ENCODE results near the gene TATDN3.
"Not testable (repeated sequence)": the region's sequence is repeated elsewhere in the genome, so short reads cannot be mapped to it uniquely, and the experiment has no call there.

Gene TATDN3

GRCh38 chr1:212833211-212834207 is 41.8 kb downstream of the TATDN3 start:
- DNase-seq: not testable (repeated sequence)

GRCh38 chr1:212838145-212838544 is 46.5 kb downstream of the TATDN3 start:
- DNase-seq: peak; percentile 7

- DNase-seq: not testable (repeated sequence)
Measured at GRCh38 chr1:212844521-212844920, 52.8 kb downstream of the TATDN3 start.

- no peak for DNase-seq
Measured at GRCh38 chr1:212847549-212847948, 55.9 kb downstream of the TATDN3 start, which contains the start of gene SPATA45. SPATA45 (minus strand) TSS chr1:212847649; CDS start chr1:212836149, 11,500 bp downstream.

- no peak for DNase-seq
Measured at GRCh38 chr1:212852105-212852688, 60.5 kb downstream of the TATDN3 start.

- DNase-seq: no peak
Measured at GRCh38 chr1:212853658-212854057, 62.0 kb downstream of the TATDN3 start.

- DNase-seq: no peak
Measured at GRCh38 chr1:212856755-212857154, 65.1 kb downstream of the TATDN3 start.

GRCh38 chr1:212857992-212858460 is 66.3 kb downstream of the TATDN3 start, which contains the start of gene FLVCR1:
FLVCR1 (plus strand) TSS chr1:212858275; CDS start chr1:212858453, 178 bp downstream.
- DNase-seq: peak; percentile 96

- peak; percentile 35 for DNase-seq
Measured at GRCh38 chr1:212858461-212859265, 67.0 kb downstream of the TATDN3 start.

GRCh38 chr1:212860713-212861581 is 69.3 kb downstream of the TATDN3 start:
- DNase-seq: peak; percentile 53

GRCh38 chr1:212862111-212862690 is 70.5 kb downstream of the TATDN3 start:
- no peak for DNase-seq

GRCh38 chr1:212863345-212863744 is 71.7 kb downstream of the TATDN3 start:
- not testable (repeated sequence) for DNase-seq

- no peak for DNase-seq
Measured at GRCh38 chr1:212864201-212864600, 72.5 kb downstream of the TATDN3 start.
